Natural killer cell (primary cell): ENCODE data around the gene ID1. TPM values are rescaled to one million over a fixed set of nuclear protein-coding genes. Genes with fewer than 3 reads are reported as not detected.

ENCODE experiments used
- ATAC-seq, 3 donors: fragments of 150-1000 bp in 2 of 3; fragments of 200-7000 bp in 1 of 3; cut with Tn5 transposase; 1 replicate in 1 of 3; 2 replicates in 2 of 3; pipeline ENCODE4 v1.10.0; 2021; ENCODE audit warnings: mild to moderate bottlenecking in 2 of 3, moderate library complexity in 2 of 3
- DNase-seq, 2 donors: peaks; one replicate each; pipeline versions ENCODE4 v3.0.0 to v3.0.0-alpha.2; 2013 to 2021; ENCODE audit warnings: mixed read lengths in 1 of 2
- H3K27ac ChIP-seq: one replicate; pipeline ENCODE4 v1.5.1; 2013; ENCODE audit warnings: mild to moderate bottlenecking, low read length
- H3K27me3 ChIP-seq: one replicate; pipeline ENCODE4 v1.6.1; 2013; ENCODE audit warnings: low read length; ENCODE audit not compliant: control insufficient read depth, insufficient read depth
- H3K36me3 ChIP-seq: one replicate; pipeline ENCODE4 v1.6.1; 2013; ENCODE audit warnings: low read length; ENCODE audit not compliant: control insufficient read depth, insufficient read depth
- H3K4me1 ChIP-seq: one replicate; pipeline ENCODE4 v1.6.1; 2013; ENCODE audit warnings: low read length; ENCODE audit not compliant: control insufficient read depth, insufficient read depth
- H3K4me3 ChIP-seq: one replicate; pipeline ENCODE4 v1.5.1; 2013; ENCODE audit warnings: low read length
- H3K9me3 ChIP-seq: one replicate; pipeline ENCODE4 v1.6.1; 2013; ENCODE audit warnings: low read length; ENCODE audit not compliant: control insufficient read depth, insufficient read depth
- H3K27ac Mint-ChIP-seq, 2 donors: one replicate each; pipeline ENCODE4 v1.8.0; 2022; ENCODE audit warnings: mild to moderate bottlenecking in 2 of 2, mixed read lengths in 2 of 2, moderate library complexity in 1 of 2
- H3K27me3 Mint-ChIP-seq, 2 donors: one replicate each; pipeline ENCODE4 v1.8.0; 2022; ENCODE audit warnings: low read depth in 2 of 2, mixed read lengths in 2 of 2
- H3K36me3 Mint-ChIP-seq: one replicate; pipeline ENCODE4 v1.8.0; 2022; ENCODE audit warnings: mixed read lengths
- H3K4me1 Mint-ChIP-seq, 2 donors: one replicate each; pipeline ENCODE4 v1.8.0; 2022; ENCODE audit warnings: mixed read lengths in 2 of 2
- H3K4me3 Mint-ChIP-seq: one replicate; pipeline ENCODE4 v1.8.0; 2022; ENCODE audit warnings: mild to moderate bottlenecking, moderate library complexity, mixed read lengths
- H3K9me3 Mint-ChIP-seq, 2 donors: one replicate each; pipeline ENCODE4 v1.8.0; 2022; ENCODE audit warnings: mixed read lengths in 2 of 2
- WGBS: methylation state at CpG from one replicate; pipeline ENCODE4 v1.1.7; 2013; ENCODE audit warnings: missing lambda C conversion rate; ENCODE audit not compliant: insufficient coverage; 5-methylcytosine and 5-hydroxymethylcytosine counted together
- intact Hi-C: fragments of 100-400 bp; cut with micrococcal nuclease; formaldehyde crosslinking; loops from one replicate; pipeline ENCODE4 v1.14.2; 2022
- total RNA-seq, 4 donors: library from RNA; stranded (reverse); fragments of 120-200 nt in 1 of 4; gene quantifications; one replicate each; pipeline versions ENCODE4 v1.2.3 to v1.2.4, GENCODE V29; 2013 to 2022
- TF ChIP-seq, protein P1 (sequence below): fragments of 200-600 bp; IDR thresholded peaks from one replicate; pipeline ENCODE4 v1.8.0; 2022; ENCODE audit warnings: antibody characterized with exemption

ID1 gene
- total RNA-seq, 3 donors from 2014 or later (not counting 1 experiment from before 2014, with no cell fraction given): 5.6 to 10.1 (median 6.4) TPM

GRCh38 chr20:31567380-31567720 is 37.7 kb upstream of the ID1 start:
- ATAC-seq (no peak), DNase-seq (no peak)
- no peaks in the 10 kb centered on the region for H3K9me3 ChIP-seq
- TF ChIP-seq, protein P1, sequence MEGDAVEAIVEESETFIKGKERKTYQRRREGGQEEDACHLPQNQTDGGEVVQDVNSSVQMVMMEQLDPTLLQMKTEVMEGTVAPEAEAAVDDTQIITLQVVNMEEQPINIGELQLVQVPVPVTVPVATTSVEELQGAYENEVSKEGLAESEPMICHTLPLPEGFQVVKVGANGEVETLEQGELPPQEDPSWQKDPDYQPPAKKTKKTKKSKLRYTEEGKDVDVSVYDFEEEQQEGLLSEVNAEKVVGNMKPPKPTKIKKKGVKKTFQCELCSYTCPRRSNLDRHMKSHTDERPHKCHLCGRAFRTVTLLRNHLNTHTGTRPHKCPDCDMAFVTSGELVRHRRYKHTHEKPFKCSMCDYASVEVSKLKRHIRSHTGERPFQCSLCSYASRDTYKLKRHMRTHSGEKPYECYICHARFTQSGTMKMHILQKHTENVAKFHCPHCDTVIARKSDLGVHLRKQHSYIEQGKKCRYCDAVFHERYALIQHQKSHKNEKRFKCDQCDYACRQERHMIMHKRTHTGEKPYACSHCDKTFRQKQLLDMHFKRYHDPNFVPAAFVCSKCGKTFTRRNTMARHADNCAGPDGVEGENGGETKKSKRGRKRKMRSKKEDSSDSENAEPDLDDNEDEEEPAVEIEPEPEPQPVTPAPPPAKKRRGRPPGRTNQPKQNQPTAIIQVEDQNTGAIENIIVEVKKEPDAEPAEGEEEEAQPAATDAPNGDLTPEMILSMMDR: no peak
- no peak overlapping the region for H3K4me3 ChIP-seq
- Mint-ChIP-seq H3K27ac (peak overlapping the region; percentile 39 to 69), H3K9me3 (no peaks in the 10 kb centered on the region), H3K27me3 (no peaks in the 10 kb centered on the region), H3K36me3 (no peaks in the 10 kb centered on the region), H3K4me1 (peaks cover 16 to 27% of the 10 kb centered on the region in 2 donors), H3K4me3 (peak overlapping the region; percentile 9)
- no peak overlapping the region for H3K27ac ChIP-seq
- H3K36me3 ChIP-seq: peaks cover 27% of the 10 kb centered on the region
- intact Hi-C loops: no loop called here
- H3K4me1 ChIP-seq: peaks cover 15% of the 10 kb centered on the region
- no peaks in the 10 kb centered on the region for H3K27me3 ChIP-seq

GRCh38 chr20:31568041-31568731 is 36.9 kb upstream of the ID1 start:
- Mint-ChIP-seq H3K27me3 (no peaks in the 10 kb centered on the region), H3K27ac (peak overlapping the region; percentile 39 to 69), H3K9me3 (no peaks in the 10 kb centered on the region), H3K36me3 (no peaks in the 10 kb centered on the region), H3K4me3 (no peak overlapping the region), H3K4me1 (peaks cover 20 to 33% of the 10 kb centered on the region in 2 donors)
- H3K4me1 ChIP-seq: peaks cover 20% of the 10 kb centered on the region
- WGBS: 72% methylated on average over 21 of the region's 21 CpGs
- H3K36me3 ChIP-seq: peaks cover 24% of the 10 kb centered on the region
- no peaks in the 10 kb centered on the region for H3K9me3 ChIP-seq
- intact Hi-C loops: no loop called here
- TF ChIP-seq, protein P1: no peak
- H3K27ac ChIP-seq: no peak overlapping the region
- DNase-seq: no peak
- no peak overlapping the region for H3K4me3 ChIP-seq
- no peak for ATAC-seq
- H3K27me3 ChIP-seq: no peaks in the 10 kb centered on the region

DNA sequence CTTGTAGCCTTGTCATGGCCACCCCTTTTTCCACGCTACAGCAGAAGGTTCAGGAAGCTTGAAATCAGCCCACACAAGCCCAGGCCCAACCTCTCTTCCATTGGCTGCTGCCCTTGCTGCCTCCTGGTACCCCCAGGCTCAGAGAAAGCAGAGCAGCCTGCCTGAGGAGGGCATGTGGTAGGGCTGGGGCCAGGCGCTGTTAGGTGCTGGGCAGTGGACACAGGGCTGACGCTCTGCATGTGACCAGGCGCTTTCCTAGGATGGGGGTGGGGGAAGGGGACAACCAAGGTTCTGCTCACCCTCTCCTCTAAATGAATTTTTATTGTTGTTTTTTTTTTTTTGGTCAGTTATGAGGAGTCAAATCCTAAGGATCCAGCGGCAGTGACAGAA is 36.3 kb upstream of the ID1 start:
- no peak overlapping the region for H3K27ac ChIP-seq

More for the DNA sequence above, 36.3 kb upstream of the ID1 start:
- intact Hi-C loops: loop anchor here (1.0 kb wide), 1 partner anchor 156 kb away; no protein-coding TSS in a partner anchor
- Histone ChIP-seq H3K36me3 (peaks cover 24% of the 10 kb centered on the region), H3K9me3 (no peaks in the 10 kb centered on the region), H3K27me3 (no peaks in the 10 kb centered on the region), H3K4me3 (no peak overlapping the region), H3K4me1 (peaks cover 25% of the 10 kb centered on the region)
- H3K9me3 Mint-ChIP-seq: no peaks in the 10 kb centered on the region
- H3K27me3 Mint-ChIP-seq: no peaks in the 10 kb centered on the region
- H3K4me1 Mint-ChIP-seq: peaks cover 25 to 37% of the 10 kb centered on the region in 2 donors
- no peak overlapping the region for H3K27ac Mint-ChIP-seq
- no peak for ATAC-seq
- no peak overlapping the region for H3K4me3 Mint-ChIP-seq
- DNase-seq: no peak
- TF ChIP-seq, protein P1: no peak
- H3K36me3 Mint-ChIP-seq: no peaks in the 10 kb centered on the region
- 92% methylated on average over 5 of the region's 5 CpGs for WGBS
